ENCODE results near the gene PITX2. TPM values are rescaled to one million over a fixed set of nuclear protein-coding genes. Genes with fewer than 3 reads are reported as not detected.

Gene PITX2
- total and polyA plus RNA-seq, 2 of the 8 experiments (the other 6 are each of a cell fraction or from before 2014, with no cell fraction given): 0.09 to 0.67 TPM

- no peak overlapping the region for H2BK15ac ChIP-seq (ENCODE audit: low read length)
- H3K27me3 ChIP-seq (replicated peaks in 1 of 4; ENCODE audit: control insufficient read depth in 3 of 4, extremely low read depth in 1 of 4, insufficient read depth in 3 of 4, low read length in 3 of 4): peaks cover 67 to 99% (median 91%) of the 10 kb centered on the region in 4 experiments
- peak overlapping the region; percentile 99 for H2BK12ac ChIP-seq (ENCODE audit: low read depth, low read length)
- no peak overlapping the region for H2BK5ac ChIP-seq (ENCODE audit: low read depth, low read length)
- DNase-seq (ENCODE audit: low read depth in 1 of 2, low spot score in 2 of 2) (no peak), FAIRE-seq (no peak)
- no peak overlapping the region for H3K27ac ChIP-seq (ENCODE audit: low read depth, low read length)
- H3K9me3 ChIP-seq (ENCODE audit: insufficient read depth in 2 of 2, low read depth in 1 of 2, low read length in 1 of 2): no peaks in the 10 kb centered on the region
- no peak overlapping the region; the same call in 1 of the 2 replicates for H3K18ac ChIP-seq (ENCODE audit: extremely low read depth, low read length)
- H3K4me2 ChIP-seq (ENCODE audit: insufficient read depth in 1 of 2, low read depth in 2 of 2, low read length in 2 of 2): peak overlapping the region; percentile 54 to 92
- H3K9ac ChIP-seq (replicated peaks in 1 of 4; ENCODE audit: extremely low read depth in 1 of 4, low read depth in 3 of 4, low read length in 3 of 4): no peak overlapping the region
- peak overlapping the region; percentile 71 for H4K91ac ChIP-seq (replicated peaks; ENCODE audit: insufficient read length, low read length)
- no peak overlapping the region for H3K4ac ChIP-seq (replicated peaks; ENCODE audit: insufficient read length, low read depth, low read length)
- peaks cover 0 to 3% (median 0%) of the 10 kb centered on the region in 4 experiments; a peak in 1 of 8 replicates for H3K36me3 ChIP-seq (ENCODE audit: control insufficient read depth in 2 of 4, insufficient read depth in 4 of 4, low read length in 3 of 4)
- no peak overlapping the region; the same call in 1 of the 2 replicates for H2AK5ac ChIP-seq (ENCODE audit: low read depth, low read length)
- H3K23me2 ChIP-seq (ENCODE audit: low read depth, low read length): peaks cover 16% of the 10 kb centered on the region; the same call in 1 of the 2 replicates
- H3K14ac ChIP-seq (ENCODE audit: insufficient read length): no peak overlapping the region
- H3K23ac ChIP-seq (ENCODE audit: insufficient read length): no peak overlapping the region
- H3K4me1 ChIP-seq (replicated peaks in 1 of 4; ENCODE audit: control insufficient read depth in 3 of 4, insufficient read depth in 4 of 4, low read length in 3 of 4): peaks cover 7 to 34% (median 26%) of the 10 kb centered on the region in 4 experiments
- H2AFZ ChIP-seq (ENCODE audit: low read length): no peak overlapping the region
- no peaks in the 10 kb centered on the region for H3K79me1 ChIP-seq (ENCODE audit: low read depth, low read length)
- CTCF ChIA-PET (ENCODE audit: partially characterized antibody): interaction anchor here (0.5 to 4.3 kb wide), 9 partner anchors 11 to 1014 kb away, joined by 3 to 17 read pairs (median 4); no protein-coding TSS in a partner anchor
- peak overlapping the region in 2 of 4 experiments; percentile 14 to 39; a peak in 5 of 8 replicates for H3K4me3 ChIP-seq (ENCODE audit: extremely low read depth in 1 of 4, insufficient read depth in 2 of 4, low read depth in 3 of 4, low read length in 4 of 4)
- no peak overlapping the region for H2BK20ac ChIP-seq (ENCODE audit: low read length)
- H2BK120ac ChIP-seq (replicated peaks; ENCODE audit: low read depth, low read length): no peak overlapping the region
- H4K5ac ChIP-seq (ENCODE audit: insufficient read length, low read depth, low read length): no peak overlapping the region
- H3K56ac ChIP-seq (replicated peaks; ENCODE audit: insufficient read length, low read depth, low read length): no peak overlapping the region
- H3K79me2 ChIP-seq (ENCODE audit: control insufficient read depth in 1 of 2, insufficient read depth in 2 of 2, low read length in 2 of 2): no peaks in the 10 kb centered on the region
- WGBS, 2 experiments (ENCODE audit: extremely low coverage in 1 of 2, insufficient coverage in 1 of 2, insufficient read length in 1 of 2, insufficient replicate concordance in 2 of 2, low coverage in 1 of 2, low lambda C conversion rate in 2 of 2, missing lambda C conversion rate in 1 of 2): 5% methylated on average over 38 of the region's 38 CpGs; no CpG with 5 or more reads in 1 of the 2 experiments
- peaks cover 3 to 19% of the 10 kb centered on the region in 2 experiments for H4K20me1 ChIP-seq (replicated peaks in 1 of 2; ENCODE audit: control insufficient read depth in 1 of 2, insufficient read depth in 2 of 2, low read length in 2 of 2)
- H4K8ac ChIP-seq (ENCODE audit: extremely low read depth, insufficient read depth, low read length): peak overlapping the region; percentile 66; the same call in 1 of the 2 replicates
- POLR2A ChIA-PET (ENCODE audit: partially characterized antibody): interaction anchor here (1.4 to 2.6 kb wide), 3 partner anchors 12 to 18 kb away, joined by 4 to 14 read pairs (median 4); no protein-coding TSS in a partner anchor
- TF ChIP-seq POLR2A (IDR thresholded peaks at IDR 0.05; ENCODE audit: control extremely low read depth in 1 of 2, low read depth in 2 of 2, low read length in 2 of 2): no peak
- TF ChIP-seq GTF2F1 (IDR thresholded peaks at IDR 0.05; ENCODE audit: borderline replicate concordance, low read depth, low read length): no peak
- peak; percentile 85 for TF ChIP-seq CTBP2 (IDR thresholded peaks at IDR 0.05; ENCODE audit: borderline replicate concordance, insufficient read depth, insufficient read length, low read length)
- peak; percentile 89; the same call in 1 of the 2 replicates for TF ChIP-seq SUZ12 (IDR thresholded peaks at IDR 0.05; ENCODE audit: low read length)
- TF ChIP-seq SAP30 (IDR thresholded peaks at IDR 0.05; ENCODE audit: insufficient read depth, insufficient replicate concordance, low read length): no peak
- TF ChIP-seq SP1 (IDR thresholded peaks at IDR 0.05; ENCODE audit: low read depth, low read length): peak; percentile 38; the same call in 1 of the 2 replicates
- peak; percentile 31; the same call in 1 of the 2 replicates for TF ChIP-seq E2F6 (IDR thresholded peaks at IDR 0.05)
- TF ChIP-seq RNF2 (IDR thresholded peaks at IDR 0.05; ENCODE audit: borderline replicate concordance, low read depth, low read length, missing control alignments, poor library complexity, severe bottlenecking): peak; percentile 73
These were observed 5.0 kb downstream of the PITX2 start for GRCh38 chr4:110617646-110618580.
